ENCODE data around the gene NCKAP5.
A peak's percentile ranks its signal among the peaks of the same experiment; 100 is the strongest.

NCKAP5 gene

GRCh38 chr2:132911726-132912724 is 656.2 kb downstream of the NCKAP5 start:
- DNase-seq, result no peak

- DNase-seq, result no peak
These were observed 657.8 kb downstream of the NCKAP5 start for GRCh38 chr2:132910432-132910831.

GRCh38 chr2:132909427-132909826 is 658.8 kb downstream of the NCKAP5 start:
- DNase-seq, result peak; percentile 64

GRCh38 chr2:132904142-132904842 is 664.0 kb downstream of the NCKAP5 start:
- DNase-seq, result no peak

GRCh38 chr2:132902626-132903025 is 665.6 kb downstream of the NCKAP5 start:
- peak; percentile 23 for DNase-seq

GRCh38 chr2:132901661-132902060 is 666.6 kb downstream of the NCKAP5 start:
- peak; percentile 11 for DNase-seq

- DNase-seq, result no peak
These were observed 671.2 kb downstream of the NCKAP5 start for GRCh38 chr2:132897111-132897510.

GRCh38 chr2:132896073-132896472 is 672.2 kb downstream of the NCKAP5 start:
- DNase-seq, result no peak

- DNase-seq, result no peak
These were observed 676.8 kb downstream of the NCKAP5 start for GRCh38 chr2:132891498-132891897.

- DNase-seq, result no peak
These were observed 681.7 kb downstream of the NCKAP5 start for GRCh38 chr2:132886574-132886973.

- DNase-seq, result no peak
These were observed 683.6 kb downstream of the NCKAP5 start for GRCh38 chr2:132884705-132885104.

- DNase-seq, result no peak
These were observed 684.0 kb downstream of the NCKAP5 start for GRCh38 chr2:132884292-132884691.

- no peak for DNase-seq
These were observed 684.8 kb downstream of the NCKAP5 start for GRCh38 chr2:132883430-132883829.

GRCh38 chr2:132881546-132881945 is 686.7 kb downstream of the NCKAP5 start:
- DNase-seq, result no peak

- DNase-seq, result no peak
These were observed 690.3 kb downstream of the NCKAP5 start for GRCh38 chr2:132877923-132878322.

GRCh38 chr2:132876745-132877391 is 691.4 kb downstream of the NCKAP5 start:
- DNase-seq, result peak; percentile 18

GRCh38 chr2:132875193-132875592 is 693.1 kb downstream of the NCKAP5 start:
- DNase-seq, result no peak

- DNase-seq, result no peak
These were observed 694.5 kb downstream of the NCKAP5 start for GRCh38 chr2:132873738-132874137.

GRCh38 chr2:132871831-132872230 is 696.4 kb downstream of the NCKAP5 start:
- no peak for DNase-seq

GRCh38 chr2:132863961-132864360 is 704.3 kb downstream of the NCKAP5 start:
- no peak for DNase-seq

- DNase-seq, result no peak
These were observed 708.0 kb downstream of the NCKAP5 start for GRCh38 chr2:132860220-132860619.

GRCh38 chr2:132859590-132859989 is 708.7 kb downstream of the NCKAP5 start:
- DNase-seq, result no peak

- DNase-seq, result no peak
These were observed 710.9 kb downstream of the NCKAP5 start for GRCh38 chr2:132857319-132857718.

All from fibroblast of skin of back (primary cell).